Activated CD8-positive, alpha-beta T cell treated with anti-CD3 and anti-CD28 coated beads for 36 hours (primary cell): ENCODE data around the gene RPL18. TPM values are rescaled to one million over a fixed set of nuclear protein-coding genes. Genes with fewer than 3 reads are reported as not detected.

Experiments used
- ATAC-seq: fragments of 200-7000 bp; cut with Tn5 transposase; one replicate; pipeline ENCODE4 v1.10.0; 2021; ENCODE audit warnings: mild to moderate bottlenecking, moderate library complexity
- CTCF ChIA-PET: fragments of 350-600 bp; sonication (Branson Sonifier 250); formaldehyde crosslinking; loops from one replicate; lab custom pipeline; 2021; ENCODE audit warnings: antibody characterized with exemption; lab: Charles Lee
- POLR2A ChIA-PET: fragments of 350-600 bp; sonication (Branson Sonifier 250); formaldehyde crosslinking; loops from one replicate; lab custom pipeline; 2021; ENCODE audit warnings: antibody characterized with exemption; lab: Charles Lee
- DNase-seq: peaks from one replicate; pipeline ENCODE4 v3.0.0-alpha.2; 2020
- H3K27ac Mint-ChIP-seq: one replicate; pipeline ENCODE4 v1.8.0; 2021; ENCODE audit warnings: mild to moderate bottlenecking, mixed read lengths
- H3K27me3 Mint-ChIP-seq: one replicate; pipeline ENCODE4 v1.8.0; 2021; ENCODE audit warnings: mixed read lengths
- H3K36me3 Mint-ChIP-seq: one replicate; pipeline ENCODE4 v1.8.0; 2021; ENCODE audit warnings: low read depth, mixed read lengths
- H3K4me1 Mint-ChIP-seq: one replicate; pipeline ENCODE4 v1.8.0; 2021; ENCODE audit warnings: low read depth, mixed read lengths
- H3K4me3 Mint-ChIP-seq: one replicate; pipeline ENCODE4 v1.8.0; 2021; ENCODE audit warnings: mild to moderate bottlenecking, moderate library complexity, mixed read lengths
- H3K9me3 Mint-ChIP-seq: one replicate; pipeline ENCODE4 v1.8.0; 2021; ENCODE audit warnings: mixed read lengths
- CTCF ChIP-seq: fragments of 200-600 bp; IDR thresholded peaks from one replicate; pipeline ENCODE4 v1.8.0; 2022; ENCODE audit warnings: antibody characterized with exemption, mild to moderate bottlenecking
- intact Hi-C: fragments of 100-400 bp; cut with micrococcal nuclease; formaldehyde crosslinking; loops from one replicate; pipeline ENCODE4 v1.10.0; 2022
- total RNA-seq, 2 experiments: library from RNA; stranded (reverse); gene quantifications; one replicate each; pipeline ENCODE4 v1.2.3, GENCODE V29; 2021

Gene RPL18
- total RNA-seq, 2 experiments from 2014 or later, result 2,304 to 2,324 TPM

GRCh38 chr19:48571378-48572162 is 47.4 kb downstream of the RPL18 start:
- Mint-ChIP-seq H3K9me3 (no peaks in the 10 kb centered on the region), H3K36me3 (no peaks in the 10 kb centered on the region), H3K4me1 (no peaks in the 10 kb centered on the region), H3K27me3 (no peaks in the 10 kb centered on the region), H3K4me3 (no peak overlapping the region), H3K27ac (no peak overlapping the region)
- CTCF ChIA-PET, result interaction anchor here (0.6 to 1.5 kb wide), 3 partner anchors 13 to 82 kb away, joined by 3 read pairs; no protein-coding TSS in a partner anchor
- POLR2A ChIA-PET, result interaction anchor here (0.6 kb wide), 2 partner anchors 45 to 65 kb away, joined by 3 read pairs; no protein-coding TSS in a partner anchor
- ATAC-seq (no peak), DNase-seq (no peak)
- intact Hi-C loops, result no loop called here
- TF ChIP-seq CTCF, result no peak

GRCh38 chr19:48569814-48570213 is 49.2 kb downstream of the RPL18 start:
- no peak for ATAC-seq
- Mint-ChIP-seq H3K9me3 (no peaks in the 10 kb centered on the region), H3K27ac (no peak overlapping the region), H3K4me3 (no peak overlapping the region), H3K27me3 (no peaks in the 10 kb centered on the region), H3K4me1 (no peaks in the 10 kb centered on the region), H3K36me3 (no peaks in the 10 kb centered on the region)
- no peak for DNase-seq
- no peak for TF ChIP-seq CTCF
- ChIA-PET POLR2A (no interaction called here), CTCF (interaction anchor here (0.7 kb wide), 1 partner anchor 16 kb away, joined by 3 read pairs; no protein-coding TSS in a partner anchor)
- intact Hi-C loops, result no loop called here

GRCh38 chr19:48568345-48568886 is 50.6 kb downstream of the RPL18 start:
- no peak for TF ChIP-seq CTCF
- Mint-ChIP-seq H3K9me3 (no peaks in the 10 kb centered on the region), H3K27ac (no peak overlapping the region), H3K36me3 (no peaks in the 10 kb centered on the region), H3K4me1 (no peaks in the 10 kb centered on the region), H3K27me3 (no peaks in the 10 kb centered on the region), H3K4me3 (no peak overlapping the region)
- POLR2A ChIA-PET, result interaction anchor here (1.5 kb wide), 1 partner anchor 49 kb away, joined by 3 read pairs; no protein-coding TSS in a partner anchor
- no peak for DNase-seq
- intact Hi-C loops, result no loop called here
- ATAC-seq, result no peak
- CTCF ChIA-PET, result interaction anchor here (0.7 to 1.1 kb wide), 4 partner anchors 16 to 277 kb away, joined by 3 to 4 read pairs (median 3); no protein-coding TSS in a partner anchor

Other genes with a start within 250 kb of the RPL18 start
- 10 to 100 TPM; 66.3 to 66.7 TPM for gene KDELR1, start 227.6 kb downstream of the RPL18 start, total RNA-seq
- under 1 TPM; 0.13 to 0.18 TPM for gene GRIN2D, start 225.5 kb downstream of the RPL18 start, total RNA-seq
- gene GRWD1, start 173.2 kb downstream of the RPL18 start, total RNA-seq, result 10 to 100 TPM; 49.4 to 50.1 TPM
- 1 to 10 TPM; 1.3 to 1.5 TPM for gene KCNJ14, start 163.6 kb downstream of the RPL18 start, total RNA-seq
- 10 to 100 TPM; 23.8 to 24.5 TPM for gene CYTH2, start 149.8 kb downstream of the RPL18 start, total RNA-seq
- gene LMTK3, start 107.3 kb downstream of the RPL18 start, total RNA-seq, result 1 to 10 TPM; 3.4 to 4.0 TPM
- not detected for gene SULT2B1, start 67.0 kb downstream of the RPL18 start, total RNA-seq
- gene SPACA4, start 12.4 kb downstream of the RPL18 start, total RNA-seq, result not detected
- 1 to 10 TPM; 3.8 to 4.7 TPM for gene FAM83E, start 4.1 kb downstream of the RPL18 start, total RNA-seq
- gene SPHK2, start 328 bp upstream of the RPL18 start, total RNA-seq, result 10 to 100 TPM; 22.3 to 22.9 TPM
- gene DBP, start 18.2 kb upstream of the RPL18 start, total RNA-seq, result 10 to 100 TPM; 10.8 to 13.1 TPM
- gene CA11, start 27.0 kb upstream of the RPL18 start, total RNA-seq, result 10 to 100 TPM; 11.1 to 13.0 TPM
- under 1 TPM; 0.16 to 0.83 TPM for gene NTN5, start 53.8 kb upstream of the RPL18 start, total RNA-seq
- not detected for gene FUT2, start 76.8 kb upstream of the RPL18 start, total RNA-seq
- 1 to 10 TPM in 1 of 2 experiments, under 1 TPM in 1; 0.56 to 1.0 TPM for gene MAMSTR, start 100.5 kb upstream of the RPL18 start, total RNA-seq
- gene RASIP1, start 121.4 kb upstream of the RPL18 start, total RNA-seq, result 1 to 10 TPM in 1 of 2 experiments, under 1 TPM in 1; 0.72 to 1.2 TPM
- gene IZUMO1, start 127.7 kb upstream of the RPL18 start, total RNA-seq, result not detected
- under 1 TPM; 0.09 to 0.11 TPM for gene FUT1, start 133.5 kb upstream of the RPL18 start, total RNA-seq
- not detected for gene FGF21, start 136.3 kb upstream of the RPL18 start, total RNA-seq
- 10 to 100 TPM; 59.5 to 63.3 TPM for gene BCAT2, start 191.9 kb upstream of the RPL18 start, total RNA-seq
- under 1 TPM; 0.47 to 0.56 TPM for gene HSD17B14, start 217.3 kb upstream of the RPL18 start, total RNA-seq
- 1 to 10 TPM; 9.4 to 9.7 TPM for gene PLEKHA4, start 249.4 kb upstream of the RPL18 start, total RNA-seq